ENCODE data around the gene MMP1.
"Not testable (repeated sequence)": the region's sequence is repeated elsewhere in the genome, so short reads cannot be mapped to it uniquely, and the experiment has no call there.

Gene MMP1

GRCh38 chr11:102761646-102762238 lies 36.2 kb downstream of the MMP1 start:
- DNase-seq (ENCODE audit: low read depth, low spot score), result peak; percentile 47
- in situ Hi-C loops (cut with HindIII; ENCODE audit: low sequenced_read_pairs), result no loop called here
- no peak overlapping the region for H3K4me3 ChIP-seq (ENCODE audit: low read depth, low read length)
- no peak for TF ChIP-seq CTCF (IDR thresholded peaks at IDR 0.05; ENCODE audit: low read depth, low read length)

- DNase-seq (ENCODE audit: low read depth, low spot score), result peak; percentile 94
- in situ Hi-C loops (cut with HindIII; ENCODE audit: low sequenced_read_pairs), result no loop called here
- no peak for TF ChIP-seq CTCF (IDR thresholded peaks at IDR 0.05; ENCODE audit: low read depth, low read length)
- no peak overlapping the region for H3K4me3 ChIP-seq (ENCODE audit: low read depth, low read length)
These were observed 37.5 kb downstream of the MMP1 start for GRCh38 chr11:102760344-102761035.

GRCh38 chr11:102757823-102758549 lies 40.0 kb downstream of the MMP1 start:
- DNase-seq (ENCODE audit: low read depth, low spot score), result peak; percentile 24
- H3K4me3 ChIP-seq (ENCODE audit: low read depth, low read length), result no peak overlapping the region
- in situ Hi-C loops (cut with HindIII; ENCODE audit: low sequenced_read_pairs), result no loop called here
- no peak for TF ChIP-seq CTCF (IDR thresholded peaks at IDR 0.05; ENCODE audit: low read depth, low read length)

- DNase-seq (ENCODE audit: low read depth, low spot score), result no peak
- H3K4me3 ChIP-seq (ENCODE audit: low read depth, low read length), result no peak overlapping the region
- no peak for TF ChIP-seq CTCF (IDR thresholded peaks at IDR 0.05; ENCODE audit: low read depth, low read length)
- in situ Hi-C loops (cut with HindIII; ENCODE audit: low sequenced_read_pairs), result no loop called here
These were observed 44.7 kb downstream of the MMP1 start for GRCh38 chr11:102753267-102753666.

GRCh38 chr11:102751673-102752072 lies 46.3 kb downstream of the MMP1 start:
- in situ Hi-C loops (cut with HindIII; ENCODE audit: low sequenced_read_pairs), result no loop called here
- DNase-seq (ENCODE audit: low read depth, low spot score), result no peak
- H3K4me3 ChIP-seq (ENCODE audit: low read depth, low read length), result no peak overlapping the region
- no peak for TF ChIP-seq CTCF (IDR thresholded peaks at IDR 0.05; ENCODE audit: low read depth, low read length)

GRCh38 chr11:102749101-102749722 lies 48.7 kb downstream of the MMP1 start:
- no peak for TF ChIP-seq CTCF (IDR thresholded peaks at IDR 0.05; ENCODE audit: low read depth, low read length)
- DNase-seq (ENCODE audit: low read depth, low spot score), result no peak
- no peak overlapping the region for H3K4me3 ChIP-seq (ENCODE audit: low read depth, low read length)
- in situ Hi-C loops (cut with HindIII; ENCODE audit: low sequenced_read_pairs), result no loop called here

- in situ Hi-C loops (cut with HindIII; ENCODE audit: low sequenced_read_pairs); H3K4me3 ChIP-seq (ENCODE audit: low read depth, low read length); DNase-seq (ENCODE audit: low read depth, low spot score): not testable (repeated sequence)
These were observed 51.0 kb downstream of the MMP1 start for GRCh38 chr11:102746746-102747578.

All from astrocyte of the spinal cord (primary cell).